WTC11 (cell line): ENCODE measurements around the gene TFG.

Experiments
- ATF1 ChIP-seq: sonication (generic); formaldehyde crosslinking; IDR thresholded peaks from 2 replicates; pipeline ENCODE4 v1.8.1; 2023; ENCODE audit warnings: mild to moderate bottlenecking, moderate library complexity, missing genetic modification reagents
- ATF6 ChIP-seq: sonication (generic); formaldehyde crosslinking; IDR thresholded peaks from 2 replicates; pipeline ENCODE4 v1.8.1; 2023; ENCODE audit warnings: mild to moderate bottlenecking, missing genetic modification reagents
- CREB1 ChIP-seq: sonication (generic); formaldehyde crosslinking; IDR thresholded peaks from 2 replicates; pipeline ENCODE4 v1.8.0; 2023; ENCODE audit warnings: mild to moderate bottlenecking, missing genetic modification reagents
- CTCF ChIP-seq: fragments of 200-600 bp; IDR thresholded peaks from 2 replicates; pipeline ENCODE4 v1.8.0; 2022; ENCODE audit warnings: antibody characterized with exemption
- FOXP1 ChIP-seq: sonication (generic); formaldehyde crosslinking; IDR thresholded peaks from 2 replicates; pipeline ENCODE4 v1.8.0; 2022; ENCODE audit warnings: missing genetic modification reagents, mild to moderate bottlenecking, moderate library complexity, borderline replicate concordance
- JUN ChIP-seq: sonication (generic); formaldehyde crosslinking; IDR thresholded peaks from 2 replicates; pipeline ENCODE4 v1.8.0; 2023; ENCODE audit warnings: mild to moderate bottlenecking, missing genetic modification reagents
- KAT7 ChIP-seq: sonication (generic); formaldehyde crosslinking; IDR thresholded peaks from 2 replicates; pipeline ENCODE4 v1.8.1; 2023; ENCODE audit warnings: missing genetic modification reagents, mild to moderate bottlenecking, borderline replicate concordance
- NFYB ChIP-seq: sonication (generic); formaldehyde crosslinking; conservative IDR thresholded peaks from 2 replicates; pipeline ENCODE4 v1.8.0; 2022; ENCODE audit warnings: low read depth, missing genetic modification reagents
- PREB ChIP-seq: sonication (generic); formaldehyde crosslinking; IDR thresholded peaks from 2 replicates; pipeline ENCODE4 v1.8.1; 2022; ENCODE audit warnings: mild to moderate bottlenecking, missing genetic modification reagents, moderate library complexity, borderline replicate concordance
- USF2 ChIP-seq: sonication (generic); formaldehyde crosslinking; IDR thresholded peaks from 2 replicates; pipeline ENCODE4 v1.8.1; 2023; ENCODE audit warnings: mild to moderate bottlenecking, missing genetic modification reagents, moderate library complexity
- ZBTB21 ChIP-seq: sonication (generic); formaldehyde crosslinking; IDR thresholded peaks from 2 replicates; pipeline ENCODE4 v1.8.1; 2023; ENCODE audit warnings: mild to moderate bottlenecking, missing genetic modification reagents, borderline replicate concordance
- TF ChIP-seq, protein P1 (sequence below): sonication (generic); formaldehyde crosslinking; IDR thresholded peaks from 2 replicates; pipeline ENCODE4 v1.8.0; 2023; ENCODE audit warnings: missing genetic modification reagents, mild to moderate bottlenecking, borderline replicate concordance

GRCh38 chr3:100798012-100798411 is 88.7 kb downstream of the TFG start:
- TF ChIP-seq CREB1 = no peak
- TF ChIP-seq PREB (CRISPR knock-in tag) = no peak
- no peak for TF ChIP-seq FOXP1 (CRISPR knock-in tag)
- no peak for TF ChIP-seq KAT7 (CRISPR knock-in tag)
- TF ChIP-seq CTCF = no peak
- TF ChIP-seq ATF1 (CRISPR knock-in tag) = no peak
- no peak for TF ChIP-seq ZBTB21 (CRISPR knock-in tag)
- TF ChIP-seq NFYB (CRISPR knock-in tag) = no peak
- TF ChIP-seq, protein P1, sequence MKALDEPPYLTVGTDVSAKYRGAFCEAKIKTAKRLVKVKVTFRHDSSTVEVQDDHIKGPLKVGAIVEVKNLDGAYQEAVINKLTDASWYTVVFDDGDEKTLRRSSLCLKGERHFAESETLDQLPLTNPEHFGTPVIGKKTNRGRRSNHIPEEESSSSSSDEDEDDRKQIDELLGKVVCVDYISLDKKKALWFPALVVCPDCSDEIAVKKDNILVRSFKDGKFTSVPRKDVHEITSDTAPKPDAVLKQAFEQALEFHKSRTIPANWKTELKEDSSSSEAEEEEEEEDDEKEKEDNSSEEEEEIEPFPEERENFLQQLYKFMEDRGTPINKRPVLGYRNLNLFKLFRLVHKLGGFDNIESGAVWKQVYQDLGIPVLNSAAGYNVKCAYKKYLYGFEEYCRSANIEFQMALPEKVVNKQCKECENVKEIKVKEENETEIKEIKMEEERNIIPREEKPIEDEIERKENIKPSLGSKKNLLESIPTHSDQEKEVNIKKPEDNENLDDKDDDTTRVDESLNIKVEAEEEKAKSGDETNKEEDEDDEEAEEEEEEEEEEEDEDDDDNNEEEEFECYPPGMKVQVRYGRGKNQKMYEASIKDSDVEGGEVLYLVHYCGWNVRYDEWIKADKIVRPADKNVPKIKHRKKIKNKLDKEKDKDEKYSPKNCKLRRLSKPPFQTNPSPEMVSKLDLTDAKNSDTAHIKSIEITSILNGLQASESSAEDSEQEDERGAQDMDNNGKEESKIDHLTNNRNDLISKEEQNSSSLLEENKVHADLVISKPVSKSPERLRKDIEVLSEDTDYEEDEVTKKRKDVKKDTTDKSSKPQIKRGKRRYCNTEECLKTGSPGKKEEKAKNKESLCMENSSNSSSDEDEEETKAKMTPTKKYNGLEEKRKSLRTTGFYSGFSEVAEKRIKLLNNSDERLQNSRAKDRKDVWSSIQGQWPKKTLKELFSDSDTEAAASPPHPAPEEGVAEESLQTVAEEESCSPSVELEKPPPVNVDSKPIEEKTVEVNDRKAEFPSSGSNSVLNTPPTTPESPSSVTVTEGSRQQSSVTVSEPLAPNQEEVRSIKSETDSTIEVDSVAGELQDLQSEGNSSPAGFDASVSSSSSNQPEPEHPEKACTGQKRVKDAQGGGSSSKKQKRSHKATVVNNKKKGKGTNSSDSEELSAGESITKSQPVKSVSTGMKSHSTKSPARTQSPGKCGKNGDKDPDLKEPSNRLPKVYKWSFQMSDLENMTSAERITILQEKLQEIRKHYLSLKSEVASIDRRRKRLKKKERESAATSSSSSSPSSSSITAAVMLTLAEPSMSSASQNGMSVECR (CRISPR knock-in tag) = no peak
- TF ChIP-seq USF2 = no peak
- no peak for TF ChIP-seq ATF6 (CRISPR knock-in tag)
- TF ChIP-seq JUN (CRISPR knock-in tag) = no peak
